Panc1 (cell line): ENCODE data around the gene CNNM4. TPM values are rescaled to one million over a fixed set of nuclear protein-coding genes. Genes with fewer than 3 reads are reported as not detected.

Experiments
- ATAC-seq: fragments of 200-7000 bp; cut with Tn5 transposase; 2 replicates; pipeline ENCODE4 v1.9.1; 2020; ENCODE audit warnings: mild to moderate bottlenecking, moderate library complexity
- BruUV-seq: library from RNA; stranded (reverse); fragments of 400-500 nt; replicated peaks from 2 replicates; lab custom pipeline; 2021; lab: Mats Ljungman, UMichigan
- CTCF ChIA-PET: fragments of 300-600 bp; sonication (Branson Sonifier 250); formaldehyde crosslinking; loops from one replicate; lab custom pipeline; 2022; ENCODE audit warnings: antibody characterized with exemption; lab: Charles Lee
- POLR2A ChIA-PET: fragments of 300-600 bp; sonication (Branson Sonifier 250); formaldehyde crosslinking; loops from one replicate; lab custom pipeline; 2022; ENCODE audit warnings: antibody characterized with exemption; lab: Charles Lee
- DNase-seq: peaks from one replicate; pipeline ENCODE4 v3.0.0-alpha.2; 2010; ENCODE audit warnings: low read depth, low spot score
- H3K27ac ChIP-seq: 2 replicates; pipeline ENCODE4 v1.5.1; 2011; ENCODE audit warnings: mild to moderate bottlenecking, low read length, inconsistent platforms
- H3K27me3 ChIP-seq: fragments of 200-500 bp; sonication (Bioruptor generic); 2 replicates; pipeline ENCODE4 v1.6.0; 2014; ENCODE audit warnings: low read length, inconsistent platforms; ENCODE audit not compliant: control insufficient read depth, insufficient read depth
- H3K36me3 ChIP-seq: fragments of 200-500 bp; sonication (Bioruptor generic); 2 replicates; pipeline ENCODE4 v1.5.1; 2014; ENCODE audit warnings: inconsistent platforms, mild to moderate bottlenecking, low read length, moderate library complexity; ENCODE audit not compliant: control insufficient read depth, insufficient read depth
- H3K4me1 ChIP-seq: 2 replicates; pipeline ENCODE4 v1.5.1; 2011; ENCODE audit warnings: inconsistent platforms, mild to moderate bottlenecking, low read length, moderate library complexity; ENCODE audit not compliant: control insufficient read depth, insufficient read depth
- H3K4me3 ChIP-seq, 2 experiments: 2 replicates each; pipeline ENCODE4 v1.5.1; 2011 to 2012; ENCODE audit warnings: low read depth in 2 of 2, low read length in 2 of 2, mild to moderate bottlenecking in 2 of 2, inconsistent platforms in 1 of 2, moderate library complexity in 1 of 2
- H3K9me3 ChIP-seq: fragments of 200-500 bp; sonication (Bioruptor generic); 2 replicates; pipeline ENCODE4 v1.5.1; 2014; ENCODE audit warnings: low read depth, mild to moderate bottlenecking, inconsistent platforms, low read length, moderate library complexity; ENCODE audit not compliant: control insufficient read depth, insufficient read depth
- CTCF ChIP-seq: fragments of 450-650 bp; IDR thresholded peaks from 2 replicates; pipeline ENCODE4 v1.5.1; 2017; ENCODE audit warnings: mild to moderate bottlenecking
- POLR2AphosphoS5 ChIP-seq: IDR thresholded peaks from 2 replicates; pipeline ENCODE4 v1.6.1; 2012; ENCODE audit warnings: mild to moderate bottlenecking, low read depth, low read length, moderate library complexity
- SIN3A ChIP-seq: IDR thresholded peaks from 2 replicates; pipeline ENCODE4 v1.6.1; 2012; ENCODE audit warnings: low read depth, mild to moderate bottlenecking, low read length, moderate library complexity, borderline replicate concordance; ENCODE audit not compliant: insufficient read depth
- TCF7L2 ChIP-seq: IDR thresholded peaks from 2 replicates; pipeline ENCODE4 v1.6.1; 2011; ENCODE audit warnings: mild to moderate bottlenecking, low read depth, low read length, inconsistent platforms
- in situ Hi-C: cut with HindIII; loops from 2 replicates; pipeline ENCODE4 v1.10.0; 2016; ENCODE audit warnings: low sequenced_read_pairs, low pct_unique_long_range_greater_than_20kb
- intact Hi-C: fragments of 100-400 bp; cut with micrococcal nuclease; formaldehyde crosslinking; loops from one replicate; pipeline ENCODE4 v1.10.0; 2022; ENCODE audit not compliant: unreplicated experiment
- total RNA-seq: library from RNA; stranded (reverse); gene quantifications from one replicate; pipeline ENCODE4 v1.2.1, GENCODE V29; 2021; ENCODE audit not compliant: unreplicated experiment
- TF ChIP-seq, protein P1 (sequence below), 2 experiments: IDR thresholded peaks; 2 replicates each; pipeline ENCODE4 v1.6.1; 2011 to 2012; ENCODE audit warnings: low read depth in 2 of 2, control low read depth in 1 of 2, low read length in 1 of 2, mild to moderate bottlenecking in 1 of 2, moderate library complexity in 1 of 2; ENCODE audit not compliant: insufficient read depth in 1 of 2

Gene CNNM4
- total RNA-seq, 1 experiment from 2014 or later: 15.7 TPM

DNA sequence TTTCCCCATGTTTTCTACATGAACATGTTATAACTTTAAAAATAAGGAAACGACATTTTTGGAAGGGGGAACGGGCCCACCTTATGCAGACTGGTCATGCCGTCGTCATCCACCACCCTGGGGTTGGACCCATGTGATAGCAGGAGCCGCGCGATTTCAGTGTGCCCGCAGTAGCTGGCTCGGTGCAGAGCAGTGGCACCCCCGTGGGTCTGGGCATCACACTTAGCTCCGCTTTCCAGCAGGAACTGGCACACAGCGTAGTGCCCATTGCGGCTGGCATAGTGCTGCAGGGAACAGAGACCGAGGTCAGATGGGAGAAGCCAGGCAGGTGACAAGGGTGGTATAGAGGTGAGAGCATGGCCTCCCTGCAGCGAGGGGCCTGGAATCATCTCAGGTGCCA is 92.6 kb downstream of the CNNM4 start:
- intact Hi-C loops: no loop called here
- H3K4me3 ChIP-seq: no peak overlapping the region
- in situ Hi-C loops: no loop called here
- H3K27me3 ChIP-seq: no peaks in the 10 kb centered on the region
- ATAC-seq: no peak
- peaks cover 6% of the 10 kb centered on the region; the same call in 1 of the 2 replicates for H3K4me1 ChIP-seq
- POLR2A ChIA-PET: no interaction called here
- no TSS peak for BruUV-seq
- H3K27ac ChIP-seq: no peak overlapping the region
- DNase-seq: no peak
- CTCF ChIA-PET: interaction anchor here (1.0 kb wide), 1 partner anchor 15 kb away, joined by 3 read pairs; no protein-coding TSS in a partner anchor
- no peaks in the 10 kb centered on the region for H3K9me3 ChIP-seq
- TF ChIP-seq TCF7L2 (no peak), POLR2AphosphoS5 (no peak), CTCF (no peak), SIN3A (no peak)
- TF ChIP-seq, protein P1, sequence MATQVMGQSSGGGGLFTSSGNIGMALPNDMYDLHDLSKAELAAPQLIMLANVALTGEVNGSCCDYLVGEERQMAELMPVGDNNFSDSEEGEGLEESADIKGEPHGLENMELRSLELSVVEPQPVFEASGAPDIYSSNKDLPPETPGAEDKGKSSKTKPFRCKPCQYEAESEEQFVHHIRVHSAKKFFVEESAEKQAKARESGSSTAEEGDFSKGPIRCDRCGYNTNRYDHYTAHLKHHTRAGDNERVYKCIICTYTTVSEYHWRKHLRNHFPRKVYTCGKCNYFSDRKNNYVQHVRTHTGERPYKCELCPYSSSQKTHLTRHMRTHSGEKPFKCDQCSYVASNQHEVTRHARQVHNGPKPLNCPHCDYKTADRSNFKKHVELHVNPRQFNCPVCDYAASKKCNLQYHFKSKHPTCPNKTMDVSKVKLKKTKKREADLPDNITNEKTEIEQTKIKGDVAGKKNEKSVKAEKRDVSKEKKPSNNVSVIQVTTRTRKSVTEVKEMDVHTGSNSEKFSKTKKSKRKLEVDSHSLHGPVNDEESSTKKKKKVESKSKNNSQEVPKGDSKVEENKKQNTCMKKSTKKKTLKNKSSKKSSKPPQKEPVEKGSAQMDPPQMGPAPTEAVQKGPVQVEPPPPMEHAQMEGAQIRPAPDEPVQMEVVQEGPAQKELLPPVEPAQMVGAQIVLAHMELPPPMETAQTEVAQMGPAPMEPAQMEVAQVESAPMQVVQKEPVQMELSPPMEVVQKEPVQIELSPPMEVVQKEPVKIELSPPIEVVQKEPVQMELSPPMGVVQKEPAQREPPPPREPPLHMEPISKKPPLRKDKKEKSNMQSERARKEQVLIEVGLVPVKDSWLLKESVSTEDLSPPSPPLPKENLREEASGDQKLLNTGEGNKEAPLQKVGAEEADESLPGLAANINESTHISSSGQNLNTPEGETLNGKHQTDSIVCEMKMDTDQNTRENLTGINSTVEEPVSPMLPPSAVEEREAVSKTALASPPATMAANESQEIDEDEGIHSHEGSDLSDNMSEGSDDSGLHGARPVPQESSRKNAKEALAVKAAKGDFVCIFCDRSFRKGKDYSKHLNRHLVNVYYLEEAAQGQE (IDR thresholded peaks at IDR 0.05; ENCODE audit: insufficient read depth in 1 of 2, low read depth in 2 of 2, low read length in 1 of 2): no peak
- peaks cover 2% of the 10 kb centered on the region; the same call in 1 of the 2 replicates for H3K36me3 ChIP-seq

- DNase-seq: no peak
- TSS peak; percentile 28 for BruUV-seq
- in situ Hi-C loops (no loop called here), intact Hi-C loops (no loop called here)
- ATAC-seq: peak; percentile 5
- peak overlapping the region; percentile 80 for H3K27ac ChIP-seq
- TF ChIP-seq TCF7L2 (no peak), CTCF (no peak), POLR2AphosphoS5 (no peak)
- TF ChIP-seq, protein P1 (IDR thresholded peaks at IDR 0.05; ENCODE audit: insufficient read depth in 1 of 2, low read depth in 2 of 2, low read length in 1 of 2): no peak
- ChIA-PET POLR2A (interaction anchor here (0.8 kb wide), 1 partner anchor 58 kb away, joined by 4 read pairs; no protein-coding TSS in a partner anchor), CTCF (interaction anchor here (0.5 to 2.0 kb wide), 6 partner anchors 79 to 255 kb away, joined by 3 to 12 read pairs (median 4); no protein-coding TSS in a partner anchor)
- H3K9me3 ChIP-seq: no peaks in the 10 kb centered on the region
- no peaks in the 10 kb centered on the region for H3K27me3 ChIP-seq
- peaks cover 15% of the 10 kb centered on the region for H3K4me1 ChIP-seq
- peaks cover 2% of the 10 kb centered on the region; the same call in 1 of the 2 replicates for H3K36me3 ChIP-seq
- peak overlapping the region; percentile 73 for H3K4me3 ChIP-seq
These were observed 96.3 kb downstream of the CNNM4 start for GRCh38 chr2:96856776-96857666.
